ENCODE measurements around the gene CNTD1.

The CNTD1 gene

GRCh38 chr17:42798383-42799380 lies at the start of gene CNTD1, which contains the start of gene COA3:
Gene CNTD1 (plus strand): TSS chr17:42798861. CDS start chr17:42799068, 207 bp downstream.
Gene COA3 (minus strand): TSS chr17:42798704. CDS start chr17:42798681, 23 bp downstream.
- no peak for TF ChIP-seq CTCF (IDR thresholded peaks at IDR 0.05)
- no peak for TF ChIP-seq ZFX (IDR thresholded peaks at IDR 0.05; ENCODE audit: borderline replicate concordance)
- peak within 1 kb of the TSS; percentile 93 for H3K27ac ChIP-seq

GRCh38 chr17:42748908-42749798 lies 49.5 kb upstream of the CNTD1 start:
- TF ChIP-seq CTCF (IDR thresholded peaks at IDR 0.05) (no peak), ZFX (IDR thresholded peaks at IDR 0.05; ENCODE audit: borderline replicate concordance) (no peak)
- no peak overlapping the region for H3K27ac ChIP-seq

- no peak for TF ChIP-seq ZFX (IDR thresholded peaks at IDR 0.05; ENCODE audit: borderline replicate concordance)
- no peak for TF ChIP-seq CTCF (IDR thresholded peaks at IDR 0.05)
- no peak overlapping the region for H3K27ac ChIP-seq
Measured at GRCh38 chr17:42750739-42751344, 47.8 kb upstream of the CNTD1 start.

GRCh38 chr17:42751628-42752027 lies 47.0 kb upstream of the CNTD1 start:
- H3K27ac ChIP-seq, result no peak overlapping the region
- TF ChIP-seq ZFX (IDR thresholded peaks at IDR 0.05; ENCODE audit: borderline replicate concordance) (no peak), CTCF (IDR thresholded peaks at IDR 0.05) (no peak)

GRCh38 chr17:42754782-42755181 lies 43.9 kb upstream of the CNTD1 start:
- H3K27ac ChIP-seq, result no peak overlapping the region
- TF ChIP-seq CTCF (IDR thresholded peaks at IDR 0.05) (no peak), ZFX (IDR thresholded peaks at IDR 0.05; ENCODE audit: borderline replicate concordance) (no peak)

GRCh38 chr17:42759982-42760651 lies 38.5 kb upstream of the CNTD1 start:
- no peak overlapping the region for H3K27ac ChIP-seq
- TF ChIP-seq CTCF (IDR thresholded peaks at IDR 0.05) (no peak), ZFX (IDR thresholded peaks at IDR 0.05; ENCODE audit: borderline replicate concordance) (no peak)

All from 22Rv1 (cell line).